Measurements from ENCODE around the gene RAB20.
"Not testable (repeated sequence)": the region's sequence is repeated elsewhere in the genome, so short reads cannot be mapped to it uniquely, and the experiment has no call there.

Gene RAB20

DNA sequence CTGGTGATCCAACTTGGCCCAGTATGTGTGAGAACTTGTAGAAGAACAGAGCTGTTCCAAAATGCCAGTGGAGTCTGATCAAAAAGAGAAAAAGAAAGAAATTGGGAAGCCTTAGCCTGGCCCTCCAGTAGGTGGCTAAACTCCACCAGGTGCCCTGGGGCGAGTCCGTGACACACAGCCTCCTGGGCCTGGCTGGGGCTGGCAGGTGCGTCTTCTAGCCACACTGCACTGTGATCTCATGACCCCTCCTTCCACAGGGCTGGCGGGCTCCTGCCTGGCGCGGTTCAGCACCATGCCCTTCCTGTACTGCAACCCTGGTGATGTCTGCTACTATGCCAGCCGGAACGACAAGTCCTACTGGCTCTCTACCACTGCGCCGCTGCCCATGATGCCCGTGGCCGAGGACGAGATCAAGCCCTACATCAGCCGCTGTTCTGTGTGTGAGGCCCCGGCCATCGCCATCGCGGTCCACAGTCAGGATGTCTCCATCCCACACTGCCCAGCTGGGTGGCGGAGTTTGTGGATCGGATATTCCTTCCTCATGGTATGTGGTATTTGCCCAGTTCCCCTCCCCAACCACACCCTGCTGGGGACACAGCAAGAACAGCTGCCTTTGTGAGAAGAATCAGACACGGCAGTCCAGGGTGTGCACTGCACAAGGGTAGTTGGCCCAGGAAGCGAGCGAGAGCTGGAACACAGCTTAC is 53.7 kb downstream of the RAB20 start:
- DNase-seq: no peak

DNA sequence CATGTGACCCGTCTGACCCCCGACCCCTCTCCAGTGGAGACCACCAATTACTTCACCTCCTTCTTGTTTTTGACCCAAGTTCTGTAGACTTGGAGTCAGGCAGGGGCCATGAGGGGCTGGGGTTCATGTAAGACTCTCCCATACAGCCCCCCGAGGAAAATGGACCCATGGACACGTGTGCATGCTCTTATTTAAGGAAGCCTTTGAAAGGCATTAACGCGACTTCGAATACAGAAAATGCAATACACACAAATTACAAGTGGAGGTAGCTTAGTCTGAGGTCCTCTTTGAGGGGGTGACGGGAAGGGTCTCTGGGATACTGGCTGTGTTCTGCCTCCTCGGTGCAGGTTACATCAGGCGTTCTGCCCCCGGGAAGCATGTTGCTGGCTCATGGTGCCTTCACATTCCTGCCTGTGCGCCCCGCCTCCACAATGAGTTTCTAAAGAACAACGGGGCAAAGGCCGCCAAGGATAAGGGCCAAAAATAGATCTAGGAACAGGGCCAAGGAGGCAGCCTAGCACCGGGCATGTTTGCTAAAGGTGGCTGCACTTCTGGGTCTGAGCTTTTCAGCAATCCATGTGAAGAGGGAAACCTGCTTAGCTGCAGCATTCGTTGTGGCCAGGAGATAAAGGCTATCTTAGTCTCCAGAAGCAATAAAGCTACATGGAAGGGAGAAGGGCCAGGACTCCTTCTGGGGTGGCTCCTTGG is 54.5 kb downstream of the RAB20 start:
- DNase-seq: no peak

DNA sequence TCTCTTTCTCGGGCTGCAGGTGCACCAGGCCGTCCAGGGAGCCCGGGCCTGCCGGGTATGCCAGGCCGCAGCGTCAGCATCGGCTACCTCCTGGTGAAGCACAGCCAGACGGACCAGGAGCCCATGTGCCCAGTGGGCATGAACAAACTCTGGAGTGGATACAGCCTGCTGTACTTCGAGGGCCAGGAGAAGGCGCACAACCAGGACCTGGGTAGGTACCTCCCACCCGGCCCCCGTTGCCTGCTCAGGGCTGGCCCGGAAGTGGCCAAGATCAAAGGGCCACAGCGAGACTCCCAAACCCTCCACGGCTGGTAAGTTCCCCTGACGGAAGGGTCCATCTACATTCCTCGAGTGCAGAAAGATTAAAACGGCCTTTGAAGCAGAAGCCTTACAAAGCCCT is 55.1 kb downstream of the RAB20 start:
- no peak for DNase-seq

DNA sequence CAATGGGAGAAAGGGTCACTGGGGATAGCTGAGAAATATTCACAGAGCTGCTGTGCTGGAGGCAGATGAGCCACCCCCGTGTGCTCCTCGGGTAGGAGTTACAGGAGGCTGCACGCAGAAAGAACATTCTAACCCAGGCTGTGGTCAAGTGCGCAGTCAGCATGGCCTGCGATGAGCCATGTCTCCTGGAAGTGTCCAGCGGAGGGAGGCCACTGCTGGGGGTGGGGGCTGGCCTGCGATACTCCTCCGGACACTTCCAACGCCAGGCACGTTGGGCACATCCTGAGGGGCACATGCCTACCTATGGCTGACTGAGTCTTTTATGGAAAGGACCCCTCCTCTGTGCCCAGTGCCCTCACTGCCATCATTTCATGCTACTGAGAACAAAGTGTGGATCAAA is 55.9 kb downstream of the RAB20 start:
- no peak for DNase-seq

DNA sequence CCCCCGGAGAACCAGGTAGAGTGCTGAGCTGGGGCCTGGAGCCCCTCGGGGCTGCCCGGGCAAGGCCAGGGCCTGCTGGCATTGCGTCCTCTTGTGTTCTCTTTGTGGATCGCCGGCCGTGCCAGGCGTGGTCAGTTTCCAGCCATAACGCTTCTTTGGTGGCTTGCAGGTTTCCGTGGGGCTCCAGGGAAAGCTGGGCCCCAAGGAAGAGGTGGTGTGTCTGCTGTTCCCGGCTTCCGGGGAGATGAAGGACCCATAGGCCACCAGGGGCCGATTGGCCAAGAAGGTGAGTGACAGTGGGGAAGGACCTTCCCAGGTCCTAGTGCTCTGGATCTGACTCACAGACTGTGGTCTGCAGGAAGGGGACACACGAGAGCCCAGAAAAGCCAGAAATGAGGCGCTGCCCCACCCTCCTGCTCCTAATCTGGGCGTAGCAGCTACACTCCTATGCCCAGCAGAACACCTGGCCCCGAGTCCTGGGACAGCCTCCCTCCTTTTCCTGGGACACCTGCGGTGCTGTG is 57.5 kb downstream of the RAB20 start:
- DNase-seq: no peak

DNA sequence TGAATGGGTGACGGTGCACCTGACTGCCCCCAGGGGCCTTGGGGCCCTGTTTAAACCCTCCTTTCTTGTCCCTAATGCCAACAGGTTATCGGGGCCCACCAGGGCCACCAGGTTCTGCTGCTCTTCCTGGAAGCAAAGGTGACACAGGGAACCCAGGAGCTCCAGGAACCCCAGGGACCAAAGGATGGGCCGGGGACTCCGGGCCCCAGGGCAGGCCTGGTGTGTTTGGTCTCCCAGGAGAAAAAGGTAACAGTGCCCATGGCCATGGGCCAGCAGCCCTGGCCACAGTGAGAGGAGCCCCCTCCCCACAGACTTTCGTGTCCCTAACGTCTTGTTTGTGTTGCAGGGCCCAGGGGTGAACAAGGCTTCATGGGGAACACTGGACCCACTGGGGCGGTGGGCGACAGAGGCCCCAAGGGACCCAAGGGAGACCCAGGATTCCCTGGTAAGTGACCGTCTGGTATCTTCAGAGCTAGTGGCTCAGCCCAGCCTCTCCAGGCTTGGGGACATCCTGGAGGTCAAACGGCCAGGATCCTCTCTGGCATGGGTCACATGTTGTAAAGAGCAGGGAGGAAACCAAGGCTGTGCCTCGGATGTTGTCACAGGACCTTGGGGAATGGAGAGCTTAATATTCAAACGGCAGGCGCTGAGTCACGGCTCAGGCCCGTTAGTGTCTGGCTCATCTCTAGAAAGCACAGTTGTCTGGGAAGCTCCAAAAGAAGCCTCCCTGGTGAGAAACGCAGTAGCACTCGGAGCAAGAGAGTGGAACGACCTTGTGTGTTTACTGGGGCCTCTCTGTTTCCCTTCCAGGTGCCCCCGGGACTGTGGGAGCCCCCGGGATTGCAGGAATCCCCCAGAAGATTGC is 58.3 kb downstream of the RAB20 start:
- DNase-seq: no peak

DNA sequence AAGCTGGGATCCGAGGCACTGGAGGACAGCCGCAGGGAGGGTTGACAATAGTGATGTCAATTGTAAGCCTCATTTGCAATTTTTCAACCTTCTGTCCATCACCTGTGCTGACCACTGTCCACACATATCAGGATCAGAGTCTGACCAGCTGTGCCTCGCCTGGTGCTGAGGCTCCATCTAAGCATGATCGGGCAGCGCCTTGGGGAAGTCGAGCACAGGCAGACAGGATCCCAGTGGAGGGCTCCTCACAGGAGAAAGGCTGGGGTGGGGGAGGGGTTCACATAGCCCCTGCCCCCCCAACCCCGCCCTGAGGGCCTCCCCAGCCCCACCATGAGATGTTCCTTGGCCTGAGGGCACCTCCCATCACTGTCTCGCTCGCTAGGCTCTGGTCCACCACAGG is 60.3 kb downstream of the RAB20 start:
- DNase-seq: no peak

DNA sequence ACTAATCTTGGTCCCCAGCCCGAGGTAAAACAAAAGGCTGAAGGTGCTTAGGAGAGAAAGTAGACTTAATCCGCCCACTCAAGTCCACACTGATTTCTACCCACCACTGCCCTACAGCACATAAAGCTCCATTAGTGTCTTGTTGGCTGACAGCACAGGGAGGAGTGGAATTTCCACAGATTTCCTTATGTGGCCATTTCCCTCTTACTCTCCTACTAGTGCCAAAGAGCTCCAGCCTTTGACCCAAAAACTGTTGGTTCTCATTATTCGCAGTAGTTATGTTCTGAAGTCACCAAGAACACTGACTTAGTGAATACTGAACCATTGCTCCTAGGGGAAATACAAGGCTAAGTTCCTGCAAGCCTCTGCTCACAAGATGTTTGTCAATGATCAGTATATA is 61.2 kb downstream of the RAB20 start:
- DNase-seq: no peak

DNA sequence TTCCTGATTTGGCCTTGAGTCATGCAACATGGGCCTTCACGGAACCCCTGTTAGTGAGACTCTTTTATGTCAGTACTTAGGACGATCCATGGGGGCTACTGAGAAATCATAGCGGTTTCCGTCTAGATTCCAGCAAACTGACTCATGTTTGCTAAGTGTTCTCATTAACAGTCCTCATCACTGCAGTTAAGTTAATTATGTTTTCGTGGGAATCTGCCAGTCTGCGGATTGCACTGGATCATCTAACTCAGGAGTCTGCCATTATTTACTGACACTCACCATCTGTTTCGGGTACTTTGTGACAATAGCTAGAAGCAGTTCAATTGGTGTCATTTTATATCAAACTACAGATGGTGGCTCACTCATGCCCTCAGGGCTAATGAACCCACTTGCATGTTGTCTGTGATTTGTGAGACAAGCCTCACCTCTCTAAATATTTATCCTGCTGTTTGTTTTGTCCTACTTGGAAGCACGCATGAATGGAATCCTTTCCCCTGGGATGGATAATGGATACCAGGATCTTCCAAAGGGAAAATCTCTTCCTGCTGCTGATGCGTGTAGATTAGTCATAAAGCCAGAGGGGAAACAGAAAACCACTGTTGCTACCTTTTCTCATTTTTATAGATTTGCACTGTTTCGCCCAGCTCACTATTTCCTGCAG is 61.8 kb downstream of the RAB20 start:
- no peak for DNase-seq

DNA sequence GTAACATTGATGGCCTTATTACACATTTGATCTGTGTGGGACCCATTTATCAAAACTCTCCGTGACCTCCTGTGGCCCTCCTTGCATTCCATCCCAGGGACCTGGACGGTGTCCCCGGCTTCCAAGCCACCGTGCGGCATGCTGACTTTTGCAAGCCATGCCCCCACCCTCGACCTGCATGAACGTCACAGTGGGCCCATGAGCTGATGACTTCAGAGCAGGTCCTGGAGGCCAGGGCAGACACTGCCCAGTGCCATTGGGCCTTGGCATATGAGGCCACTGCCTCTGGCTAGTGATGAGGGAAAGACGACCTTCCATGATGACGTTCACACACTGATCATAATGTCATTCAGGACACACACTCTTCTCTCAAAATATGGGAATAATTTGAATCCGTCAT is 62.8 kb downstream of the RAB20 start:
- no peak for DNase-seq

DNA sequence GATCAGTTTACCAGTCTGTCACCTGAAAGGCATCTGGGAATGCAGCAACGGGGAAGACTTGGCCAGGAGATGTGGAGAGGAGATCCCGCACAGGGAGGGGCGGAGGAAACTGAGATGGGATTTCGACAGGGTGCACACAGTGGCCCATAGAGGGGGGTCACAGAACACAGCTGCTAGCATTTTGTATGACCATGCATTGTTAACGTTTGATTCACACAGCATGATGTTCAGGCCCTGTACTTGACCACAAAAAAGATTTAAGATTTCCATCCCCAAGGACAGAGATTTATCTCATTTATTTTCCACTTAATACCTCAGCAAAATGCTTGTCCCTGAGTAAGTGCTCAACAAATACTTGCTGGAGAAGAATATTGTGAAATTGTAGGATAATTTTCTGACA is 63.2 kb downstream of the RAB20 start:
- DNase-seq: no peak

DNA sequence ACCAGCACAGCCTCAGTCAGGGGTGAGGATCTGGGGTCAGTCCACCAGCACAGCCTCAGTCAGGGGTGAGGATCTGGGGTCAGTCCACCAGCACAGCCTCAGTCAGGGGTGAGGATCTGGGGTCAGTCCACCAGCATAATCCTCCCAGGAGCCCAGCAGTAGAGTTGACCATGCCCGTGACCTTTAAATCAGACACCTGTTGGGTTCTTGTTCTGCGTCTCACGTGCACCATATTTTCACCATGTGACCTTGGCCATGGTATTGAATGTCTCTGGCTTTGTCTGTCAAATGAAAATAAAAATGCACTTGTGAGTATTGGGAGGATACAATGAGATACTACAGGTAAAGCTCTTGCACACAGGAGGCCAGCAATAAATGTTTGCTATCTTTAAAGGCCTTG is 63.6 kb downstream of the RAB20 start:
- DNase-seq: not testable (repeated sequence)

DNA sequence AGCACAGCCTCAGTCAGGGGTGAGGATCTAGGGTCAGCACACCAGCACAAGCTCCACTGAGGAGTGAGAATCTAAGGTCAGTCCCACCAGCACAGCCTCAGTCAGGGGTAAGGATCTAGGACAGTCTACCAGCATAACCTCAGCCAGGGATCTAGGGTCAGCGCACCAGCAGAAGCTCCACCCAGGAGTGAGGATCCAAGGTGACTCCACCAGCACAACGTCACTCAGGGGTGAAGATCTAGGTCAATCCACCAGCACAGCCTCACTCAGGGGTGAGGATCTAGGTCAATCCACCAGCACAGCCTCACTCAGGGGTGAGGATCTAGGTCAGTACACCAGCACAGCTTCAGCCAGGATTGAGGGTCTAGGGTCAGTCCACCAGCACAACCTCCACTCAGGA is 64.5 kb downstream of the RAB20 start:
- no peak for DNase-seq

DNA sequence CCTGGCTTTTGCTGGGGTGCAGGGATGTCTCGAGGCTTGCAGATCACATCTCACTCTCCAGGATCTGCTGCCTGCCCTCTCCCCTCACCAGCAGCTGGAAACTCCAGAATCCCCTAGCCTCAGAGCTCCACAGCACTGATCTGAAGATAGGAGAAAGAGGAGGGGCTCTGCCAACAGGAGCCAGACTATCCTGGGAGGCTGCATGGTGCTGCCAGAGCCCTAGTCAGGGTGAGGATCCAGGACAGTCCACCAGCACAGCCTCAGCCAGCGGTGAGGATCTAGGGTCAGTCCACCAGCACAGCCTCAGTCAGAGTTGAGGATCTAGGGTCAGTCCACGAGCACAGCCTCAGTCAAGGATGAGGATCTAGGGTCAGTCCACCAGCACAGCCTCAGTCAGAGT is 65.2 kb downstream of the RAB20 start:
- no peak for DNase-seq

DNA sequence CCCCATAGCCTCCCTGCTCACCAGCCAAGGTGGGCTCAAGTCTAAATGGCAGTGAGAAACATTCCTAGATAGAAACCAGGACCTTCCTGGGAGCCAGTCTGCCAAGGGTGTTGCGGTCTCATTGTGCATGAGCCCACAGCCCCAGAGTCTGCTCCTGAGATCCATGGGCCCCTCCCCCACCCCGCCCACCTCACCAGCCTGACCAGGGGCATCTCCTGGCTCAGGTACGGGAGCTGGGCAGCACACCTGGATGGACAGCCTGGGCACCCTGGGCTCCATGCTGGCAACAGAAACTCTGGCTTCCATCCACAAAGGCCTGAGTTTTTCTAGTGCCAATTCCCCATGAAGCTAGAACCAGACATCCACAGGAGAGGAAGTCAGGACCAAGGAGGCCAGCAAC is 65.6 kb downstream of the RAB20 start:
- DNase-seq: no peak

DNA sequence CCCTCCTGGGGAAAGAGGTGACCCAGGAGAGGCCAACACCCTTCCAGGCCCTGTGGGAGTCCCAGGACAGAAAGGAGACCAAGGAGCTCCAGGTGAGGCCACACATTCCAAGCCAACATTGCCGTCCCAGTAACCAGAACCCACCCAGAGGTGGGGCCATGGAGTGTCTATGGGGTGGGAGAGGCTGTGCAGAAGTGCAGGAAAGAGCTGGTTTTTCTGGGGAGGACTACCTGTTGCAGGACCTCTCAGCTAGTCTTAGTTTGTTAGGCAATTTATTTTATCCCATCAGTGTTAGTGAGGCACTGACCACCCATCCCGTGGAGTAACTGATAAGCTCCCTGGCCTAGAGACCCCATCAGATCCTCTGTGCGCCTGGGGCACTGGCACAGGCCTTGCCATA is 66.1 kb downstream of the RAB20 start:
- DNase-seq: no peak

DNA sequence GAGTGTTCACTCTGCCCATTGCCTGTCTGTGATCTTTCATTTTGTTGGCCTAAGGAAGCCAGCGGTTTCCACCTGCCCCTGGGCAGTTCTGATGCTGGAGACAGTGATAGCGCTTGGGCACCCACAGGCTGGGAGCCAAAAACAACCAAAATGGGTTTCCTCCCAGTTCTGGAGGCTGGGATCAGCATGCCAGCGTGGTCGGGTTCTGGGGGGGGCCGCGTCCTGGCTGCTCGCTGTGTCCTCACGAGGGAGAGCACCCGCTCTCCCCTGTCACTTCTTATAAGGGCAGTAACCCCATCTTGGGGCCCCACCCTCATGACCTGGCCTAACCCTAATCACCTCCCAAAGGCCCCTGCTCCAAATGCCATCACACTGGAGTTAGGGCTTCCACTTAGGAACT is 67.9 kb downstream of the RAB20 start:
- no peak for DNase-seq

DNA sequence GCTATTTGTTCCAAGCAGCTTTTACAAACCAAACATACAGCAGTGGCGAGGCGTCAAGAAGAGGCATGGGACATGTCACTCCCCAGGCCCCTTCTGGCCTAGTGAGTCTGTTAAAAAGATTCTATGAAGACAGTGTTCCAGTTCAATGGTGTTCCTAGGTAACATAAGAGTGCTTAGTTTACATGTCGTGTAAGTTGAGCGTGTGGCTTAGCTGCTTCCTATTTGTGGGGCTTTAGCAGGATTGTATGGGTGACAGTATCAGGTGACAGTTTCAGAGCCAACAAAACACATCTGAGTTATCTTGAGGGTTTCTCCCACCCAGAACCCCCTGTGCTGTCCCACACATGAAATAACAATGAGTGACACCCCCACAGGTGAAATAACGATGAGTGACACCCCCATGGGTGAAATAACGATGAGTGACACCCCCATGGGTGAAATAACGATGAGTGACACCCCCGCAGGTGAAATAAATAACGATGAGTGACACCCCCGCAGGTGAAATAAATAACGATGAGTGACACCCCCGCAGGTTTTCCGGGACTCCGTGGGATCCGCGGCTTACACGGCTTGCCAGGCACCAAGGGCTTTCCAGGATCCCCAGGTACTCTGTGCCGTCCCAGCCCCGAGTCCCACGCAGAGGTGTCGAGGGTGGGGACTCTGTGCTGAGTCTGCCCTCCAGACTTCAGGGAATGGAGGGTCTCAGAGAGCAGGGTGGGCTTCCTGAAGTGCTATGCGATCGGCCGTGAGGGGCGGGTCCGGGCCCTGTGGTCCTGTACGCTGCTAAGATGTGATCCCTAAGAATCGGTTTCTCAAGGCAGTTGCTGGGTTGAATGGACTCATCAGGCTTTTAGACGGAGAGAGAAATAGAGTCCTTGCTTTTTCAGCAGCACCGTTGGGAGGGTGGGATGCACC is 68.6 kb downstream of the RAB20 start:
- no peak for DNase-seq

DNA sequence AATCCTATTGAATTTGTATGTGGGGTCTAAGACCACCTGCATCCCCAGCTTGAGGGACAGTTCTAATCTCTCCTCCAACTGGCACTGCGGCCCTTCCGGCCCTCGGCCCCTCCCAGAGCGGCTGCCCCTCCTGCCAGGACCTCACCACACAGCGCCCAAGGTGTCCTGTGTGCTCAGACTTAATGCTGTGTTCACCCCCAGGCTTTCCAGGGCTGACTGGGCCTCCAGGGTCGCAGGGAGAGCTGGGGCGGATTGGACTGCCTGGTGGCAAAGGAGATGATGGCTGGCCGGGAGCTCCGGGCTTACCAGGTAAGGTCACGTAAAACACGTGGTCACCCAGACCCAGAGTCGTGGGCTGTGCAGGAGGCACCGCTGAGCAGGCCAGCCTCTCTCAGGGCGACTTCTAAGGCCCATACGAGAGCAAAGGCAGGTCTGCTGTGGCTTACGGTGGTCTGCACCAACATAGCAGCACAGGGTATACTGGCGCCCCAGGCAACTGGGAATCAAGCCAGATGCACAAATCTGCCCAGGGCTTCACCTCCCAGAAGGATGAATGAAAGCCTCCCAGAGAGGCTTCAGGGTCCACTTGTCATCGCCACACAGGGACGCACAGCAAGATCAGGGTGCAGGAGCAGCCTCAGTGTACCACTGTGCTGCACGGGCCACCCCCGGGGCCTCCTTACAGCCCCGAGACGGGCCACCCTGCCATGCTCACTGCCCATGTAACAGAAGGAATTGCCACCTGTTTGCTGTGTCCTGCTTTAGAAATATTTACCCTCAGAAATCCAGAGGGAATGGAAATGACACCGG is 69.4 kb downstream of the RAB20 start:
- no peak for DNase-seq

DNA sequence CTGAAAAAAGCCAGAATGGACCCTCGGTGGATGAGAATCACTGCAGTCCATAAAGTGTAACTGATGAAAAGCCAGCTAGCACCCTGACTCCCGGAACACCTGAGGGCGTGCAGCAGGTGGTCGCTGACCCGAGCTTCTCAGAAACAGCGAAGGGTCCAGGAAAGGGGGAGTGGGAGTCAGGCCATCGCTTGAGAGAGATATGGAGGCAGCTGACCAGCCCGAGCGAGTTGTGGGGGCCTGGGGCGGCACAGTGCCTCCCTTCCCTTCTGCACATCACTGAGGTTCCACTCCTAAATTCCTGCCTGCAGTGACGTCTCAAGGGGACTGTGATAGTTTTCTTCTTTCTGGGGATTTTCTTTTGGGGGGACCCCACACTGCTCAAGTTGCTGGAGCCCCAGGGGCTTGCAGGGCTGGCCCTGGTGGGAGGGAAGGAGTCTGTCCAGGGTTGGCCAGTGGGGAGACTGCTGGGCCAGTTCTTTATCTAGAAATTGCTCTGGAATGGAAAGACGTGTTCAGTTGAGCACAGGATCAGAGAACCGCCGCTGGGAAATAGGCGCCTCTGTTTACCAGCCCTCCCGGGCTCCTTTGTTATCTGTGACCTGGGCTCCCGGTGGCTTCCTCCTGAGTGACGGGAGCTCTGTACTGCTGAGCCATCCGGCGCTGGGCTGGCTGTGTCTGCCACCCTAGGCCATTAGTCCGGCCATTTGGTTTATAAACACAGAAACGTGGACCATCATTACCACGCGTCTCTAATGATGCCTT is 71.3 kb downstream of the RAB20 start:
- DNase-seq: no peak

Measured in femur (tissue), 1 donor.